ENCODE results near the gene TMEM151A.
"Not testable (repeated sequence)": the region's sequence is repeated elsewhere in the genome, so short reads cannot be mapped to it uniquely, and the experiment has no call there.

GRCh38 chr11:66277064-66277463 lies 14.6 kb upstream of the TMEM151A start:
- not testable (repeated sequence) for TF ChIP-seq CTCF (IDR thresholded peaks at IDR 0.05; ENCODE audit: low read depth, low read length, missing input control); RXRA (IDR thresholded peaks at IDR 0.05); ATF3 (IDR thresholded peaks at IDR 0.05); SP1 (IDR thresholded peaks at IDR 0.05); EGR1 (IDR thresholded peaks at IDR 0.05; ENCODE audit: low read depth in 2 of 2); YY1 (IDR thresholded peaks at IDR 0.05); TAF1 (conservative IDR thresholded peaks at IDR 0.05); REST (IDR thresholded peaks at IDR 0.05); MAX (IDR thresholded peaks at IDR 0.05); JUND (IDR thresholded peaks at IDR 0.05); NR2F2 (IDR thresholded peaks at IDR 0.05); FOXA1 (IDR thresholded peaks at IDR 0.05); HNF4G (IDR thresholded peaks at IDR 0.05); GABPA (IDR thresholded peaks at IDR 0.05 in 1 of 2, conservative IDR thresholded peaks at IDR 0.05 in 1 of 2)

Measured in liver (tissue), 3 donors.